Skin epidermis (tissue), 12 donors: ENCODE data around the gene ETF1.
A peak's percentile ranks its signal among the peaks of the same experiment; 100 is the strongest.
"Not testable (repeated sequence)": the region's sequence is repeated elsewhere in the genome, so short reads cannot be mapped to it uniquely, and the experiment has no call there.

Experiments
- H3K27ac ChIP-seq, 21 experiments: fragments of 200-600 bp; sonication (generic) in 11 of 21; one replicate each; pipeline ENCODE4 v1.5.0; 2020; ENCODE audit warnings: mild to moderate bottlenecking in 3 of 21, inconsistent platforms in 2 of 21, moderate library complexity in 2 of 21
- H3K4me3 ChIP-seq, 7 experiments: fragments of 200-600 bp; sonication (generic) in 2 of 7; one replicate each; pipeline ENCODE4 v1.5.0; 2020; ENCODE audit warnings: inconsistent platforms in 2 of 7, mild to moderate bottlenecking in 2 of 7, moderate library complexity in 1 of 7

The ETF1 gene

DNA sequence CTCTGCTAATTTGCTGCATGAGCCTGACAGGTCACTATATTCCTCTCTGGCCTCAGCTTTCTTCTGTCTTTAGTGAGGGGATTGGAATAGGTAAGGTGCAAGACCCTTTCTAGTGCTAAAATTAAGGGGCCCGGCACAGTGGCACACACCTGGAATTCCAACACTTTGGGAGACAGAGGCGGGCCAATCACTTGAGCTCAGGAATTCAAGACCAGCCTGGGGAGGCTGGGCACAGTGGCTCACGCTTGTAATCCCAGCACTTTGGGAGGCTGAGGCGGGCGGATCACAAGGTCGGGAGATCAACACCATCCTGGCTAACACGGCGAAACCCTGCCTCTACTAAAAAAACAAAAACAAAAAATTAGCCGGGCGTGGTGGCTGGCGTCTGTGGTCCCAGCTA, 40.5 kb downstream of the ETF1 start:
- peak overlapping the region in 14 of 21 experiments; percentile 2 to 73 (median 48) for H3K27ac ChIP-seq

GRCh38 chr5:138502121-138502520, 40.9 kb downstream of the ETF1 start:
- Histone ChIP-seq H3K27ac (peak overlapping the region in 15 of 21 experiments; percentile 7 to 80 (median 50)), H3K4me3 (no peak overlapping the region)

More for the DNA sequence above, 40.5 kb downstream of the ETF1 start:
- H3K4me3 ChIP-seq: no peak overlapping the region

DNA sequence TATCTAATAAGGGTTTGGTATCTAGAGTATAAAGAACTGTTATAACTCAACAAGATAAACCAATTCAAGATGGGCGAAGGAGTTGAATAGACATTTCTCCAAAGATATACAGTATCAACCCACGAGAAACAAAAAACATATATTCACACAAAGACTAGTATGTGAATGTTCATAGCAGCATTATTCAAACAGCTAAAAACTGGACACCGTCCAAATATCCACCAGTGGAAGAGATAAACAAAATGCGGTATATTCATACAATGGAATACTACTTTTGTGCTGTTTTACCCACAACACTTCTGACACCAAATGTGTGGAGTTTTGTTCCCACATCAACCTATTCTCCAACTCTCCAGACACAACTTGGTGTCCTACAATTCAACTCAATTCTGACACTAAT, 44.7 kb downstream of the ETF1 start:
- Histone ChIP-seq H3K4me3 (no peak overlapping the region), H3K27ac (no peak overlapping the region)

- Histone ChIP-seq H3K4me3 (no peak overlapping the region), H3K27ac (no peak overlapping the region)
Observed at GRCh38 chr5:138495351-138495750, 47.7 kb downstream of the ETF1 start.

DNA sequence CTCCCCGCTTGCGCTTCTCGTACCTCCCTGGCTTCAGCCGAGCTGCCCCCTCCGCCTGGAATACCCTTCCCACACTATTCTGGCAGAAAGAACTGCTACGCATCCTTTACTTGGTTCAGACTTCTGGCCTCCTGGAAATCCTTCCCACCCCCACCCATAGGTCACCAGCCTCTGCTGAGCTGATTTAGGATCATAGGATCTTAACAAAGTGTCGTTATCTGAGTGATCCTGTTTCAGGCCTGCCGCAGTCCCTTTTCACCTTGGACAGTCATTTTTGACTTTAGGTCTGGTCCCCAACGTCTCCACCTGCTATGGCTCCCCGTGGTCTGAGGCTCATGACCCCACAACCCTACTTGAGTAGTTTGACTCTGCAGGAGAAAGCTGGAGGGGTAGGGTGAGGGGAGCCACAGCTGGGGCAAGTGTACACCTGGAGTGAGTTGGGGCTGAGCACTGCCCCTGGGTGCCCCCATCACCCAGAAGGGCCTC, 50.4 kb downstream of the ETF1 start:
- peak overlapping the region in 20 of 21 experiments; percentile 8 to 92 (median 84) for H3K27ac ChIP-seq

DNA sequence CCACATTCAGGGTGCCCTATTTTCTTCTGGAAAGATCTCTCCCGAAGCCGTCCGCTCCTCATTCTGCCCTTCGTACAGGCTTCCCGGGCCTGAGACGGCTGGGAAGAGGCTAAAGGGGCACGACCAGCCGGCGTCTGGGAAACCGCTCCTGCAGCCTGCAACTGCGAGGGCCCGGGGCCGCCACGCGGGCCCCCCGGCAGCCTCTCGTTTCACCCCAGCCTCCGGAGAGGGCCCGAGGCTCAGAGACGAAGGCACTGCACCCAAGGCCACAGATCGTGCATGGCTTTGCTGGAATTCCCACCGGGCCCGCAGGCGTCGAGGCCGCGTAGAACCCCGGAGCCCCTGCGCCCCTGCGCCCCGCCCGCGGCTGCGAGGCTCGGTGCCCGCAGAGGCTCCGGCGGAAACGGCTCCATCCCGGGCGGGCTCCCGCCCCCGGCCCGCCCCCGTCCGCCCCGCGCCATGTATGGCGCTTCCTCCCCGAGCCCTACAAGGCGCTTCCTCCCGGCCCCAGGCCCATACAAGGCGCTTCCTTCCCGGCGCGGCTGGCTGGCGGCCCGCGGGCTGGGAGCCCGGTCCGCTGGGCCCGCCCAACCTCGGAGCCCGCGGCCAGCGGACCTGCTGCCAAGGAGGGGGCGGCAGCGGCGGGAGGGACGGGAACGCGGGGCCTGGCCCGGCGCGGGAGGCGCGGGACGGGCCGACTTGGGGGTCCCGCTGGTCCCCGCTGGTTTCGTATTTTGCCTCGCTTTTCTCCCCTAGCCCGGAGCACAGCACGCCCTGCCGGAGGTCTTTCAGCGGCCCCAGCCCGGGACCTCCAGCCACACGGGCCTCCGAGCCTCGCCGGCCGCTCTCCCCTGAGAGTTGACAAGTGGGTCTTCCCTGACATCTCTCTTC, 51.1 kb downstream of the ETF1 start:
- H3K27ac ChIP-seq: peak overlapping the region; percentile 8 to 92 (median 83)
- peak overlapping the region; percentile 34 to 59 (median 41) for H3K4me3 ChIP-seq

More for the DNA sequence above, 50.4 kb downstream of the ETF1 start:
- H3K4me3 ChIP-seq: peak overlapping the region; percentile 34 to 59 (median 41)

- Histone ChIP-seq H3K27ac (peak overlapping the region in 18 of 21 experiments; percentile 55 to 90 (median 80)), H3K4me3 (peak overlapping the region; percentile 34 to 59 (median 41))
Observed at GRCh38 chr5:138491284-138491648, 51.8 kb downstream of the ETF1 start.

DNA sequence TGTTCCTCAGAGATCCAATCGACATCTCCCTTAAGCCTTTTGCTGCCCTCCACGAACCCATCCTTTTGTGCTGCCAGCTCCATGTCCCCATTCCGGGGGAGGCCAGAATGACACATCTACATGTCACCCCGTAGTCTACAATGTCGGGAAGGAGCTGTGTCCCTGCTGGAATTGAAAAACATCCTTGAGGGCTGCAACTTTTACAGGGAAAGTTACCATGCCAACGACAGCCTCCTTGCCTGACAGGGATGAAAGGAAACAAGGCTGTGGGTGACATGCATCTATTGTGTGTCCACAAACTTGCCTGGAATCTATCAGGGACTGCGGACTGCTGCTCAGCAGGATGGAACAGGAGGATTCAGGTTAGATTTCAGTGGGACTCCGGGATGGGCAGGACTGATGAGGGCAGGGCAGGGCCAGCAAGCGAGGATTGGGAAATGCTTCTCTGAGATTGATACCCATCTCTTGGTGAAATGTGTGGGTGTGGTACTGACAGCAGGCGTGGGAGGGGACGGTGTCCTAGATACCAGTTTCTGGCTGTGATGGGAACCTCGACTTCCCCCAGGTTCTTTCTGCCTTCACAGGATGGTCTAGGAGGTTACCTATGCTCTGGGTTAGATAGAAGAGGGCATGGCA, 52.3 kb downstream of the ETF1 start:
- H3K4me3 ChIP-seq: peak overlapping the region in 3 of 7 experiments; percentile 48 to 59 (median 50)
- H3K27ac ChIP-seq: peak overlapping the region in 11 of 21 experiments; percentile 57 to 90 (median 83)

- H3K4me3 ChIP-seq: no peak overlapping the region
- peak overlapping the region in 5 of 21 experiments; percentile 2 to 90 (median 23) for H3K27ac ChIP-seq
Observed at GRCh38 chr5:138489683-138490061, 53.4 kb downstream of the ETF1 start.

DNA sequence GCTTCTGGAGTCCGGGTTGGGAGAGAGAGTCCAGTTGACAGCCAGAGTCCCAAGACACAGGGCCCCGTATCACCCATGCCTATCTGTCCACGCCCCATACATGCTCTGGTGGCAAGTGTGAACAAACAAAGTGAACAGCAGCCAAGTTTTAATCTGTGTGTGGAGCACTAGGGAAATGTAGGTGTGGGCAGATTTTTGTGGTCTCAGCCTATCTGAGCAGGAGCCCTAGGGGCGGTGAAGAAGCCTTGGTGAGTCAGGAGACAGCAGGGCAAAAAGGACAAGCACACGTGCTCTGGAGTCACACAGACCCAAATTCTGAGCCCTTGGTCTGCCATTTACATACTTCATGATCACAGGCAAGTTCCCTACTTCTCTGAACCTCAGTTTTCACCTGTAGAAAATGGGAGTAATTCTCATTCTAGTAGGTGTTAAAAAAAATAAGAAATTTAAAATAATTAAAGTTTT, 54.5 kb downstream of the ETF1 start:
- Histone ChIP-seq H3K4me3 (no peak overlapping the region), H3K27ac (no peak overlapping the region)

GRCh38 chr5:138482638-138483037, 60.4 kb downstream of the ETF1 start:
- H3K4me3 ChIP-seq: no peak overlapping the region
- peak overlapping the region in 1 of 21 experiments; percentile 14 for H3K27ac ChIP-seq

GRCh38 chr5:138476918-138477317, 66.1 kb downstream of the ETF1 start:
- Histone ChIP-seq H3K27ac (no peak overlapping the region), H3K4me3 (no peak overlapping the region)

GRCh38 chr5:138473151-138473550, 69.9 kb downstream of the ETF1 start:
- not testable (repeated sequence) for H3K4me3 ChIP-seq, H3K27ac ChIP-seq

DNA sequence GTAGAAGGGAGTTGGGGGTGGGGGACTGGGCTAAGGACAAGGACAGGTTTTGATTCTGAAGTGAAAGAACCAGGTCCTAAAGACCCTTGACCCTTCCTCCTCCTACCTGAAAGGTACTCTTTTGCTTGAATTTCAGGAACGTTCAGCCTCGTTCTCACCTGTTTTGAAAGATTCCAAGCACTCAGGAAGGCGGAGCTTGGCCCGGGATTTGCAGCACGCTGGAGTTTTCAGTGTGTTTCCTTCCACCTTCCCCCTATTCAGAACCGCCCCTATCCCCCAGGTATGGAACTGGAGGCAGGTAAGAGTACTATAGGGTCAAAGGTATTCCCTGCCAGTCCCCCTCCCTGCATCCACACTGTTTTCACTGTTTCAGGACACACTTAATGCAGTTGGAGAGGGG, 70.7 kb downstream of the ETF1 start:
- Histone ChIP-seq H3K4me3 (no peak overlapping the region), H3K27ac (no peak overlapping the region)

GRCh38 chr5:138471052-138471361, 72.0 kb downstream of the ETF1 start:
- Histone ChIP-seq H3K4me3 (no peak overlapping the region), H3K27ac (peak overlapping the region in 3 of 21 experiments; percentile 9 to 52 (median 21))

DNA sequence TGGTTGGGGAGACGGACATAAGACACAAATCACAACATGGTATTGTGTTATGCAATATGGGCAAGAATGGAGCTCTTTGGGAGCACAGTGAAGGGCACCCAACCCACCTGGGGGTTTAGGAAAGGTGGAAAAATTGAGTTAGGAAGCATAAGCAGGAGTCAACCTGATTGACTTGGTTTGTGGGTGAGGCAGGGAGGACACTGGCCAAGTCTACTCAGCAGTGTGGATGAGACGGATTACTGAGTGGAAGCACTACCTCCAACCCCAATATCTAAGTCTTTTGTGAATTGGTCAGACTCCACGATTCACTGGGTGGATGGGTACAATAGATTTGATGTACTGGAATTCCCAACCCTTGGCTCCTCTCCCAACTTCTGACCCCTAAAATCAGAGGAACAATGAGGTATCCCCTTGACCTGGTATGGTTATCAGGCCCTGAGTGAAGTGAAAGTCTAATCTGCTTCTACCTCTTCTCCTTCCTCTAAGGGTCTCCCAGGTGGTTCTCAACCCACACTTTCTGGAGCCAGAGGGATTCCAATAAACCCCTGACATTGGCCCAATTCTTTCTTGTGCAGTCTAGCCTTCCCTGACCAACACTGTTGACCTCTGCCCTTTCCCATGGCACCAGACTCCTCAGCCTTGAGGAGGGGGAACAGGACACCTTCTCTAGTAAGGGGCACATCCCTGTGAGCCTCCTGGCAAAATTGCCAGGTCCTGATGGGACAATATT, 72.5 kb downstream of the ETF1 start:
- Histone ChIP-seq H3K4me3 (no peak overlapping the region), H3K27ac (peak overlapping the region in 9 of 21 experiments; percentile 5 to 52 (median 21))

GRCh38 chr5:138469540-138470321, 73.3 kb downstream of the ETF1 start:
- Histone ChIP-seq H3K4me3 (no peak overlapping the region), H3K27ac (peak overlapping the region in 10 of 21 experiments; percentile 5 to 69 (median 25))

GRCh38 chr5:138468966-138469539, 74.0 kb downstream of the ETF1 start:
- no peak overlapping the region for H3K4me3 ChIP-seq
- peak overlapping the region in 3 of 21 experiments; percentile 8 to 38 (median 27) for H3K27ac ChIP-seq
